H1 (cell line): ENCODE results near the gene ALDOA. TPM values are rescaled to one million over a fixed set of nuclear protein-coding genes. Genes with fewer than 3 reads are reported as not detected.

Experiments
- BCL11A ChIP-seq, 2 experiments: IDR thresholded peaks; one replicate each; pipeline ENCODE4 v1.6.1; 2011; ENCODE audit warnings: low read depth in 2 of 2, low read length in 2 of 2, mild to moderate bottlenecking in 2 of 2
- RXRA ChIP-seq: IDR thresholded peaks from 2 replicates; pipeline ENCODE4 v1.6.1; 2011; ENCODE audit warnings: low read depth, mild to moderate bottlenecking, low read length, moderate library complexity; ENCODE audit not compliant: insufficient read depth
- SIN3A ChIP-seq, 2 experiments: IDR thresholded peaks in 1 of 2; conservative IDR thresholded peaks in 1 of 2; 2 replicates each; pipeline ENCODE4 v1.6.1; 2011 to 2012; ENCODE audit warnings: low read length in 2 of 2, improper control_type of control experiment in 1 of 2, low read depth in 1 of 2, mild to moderate bottlenecking in 1 of 2
- polyA plus RNA-seq, 7 experiments: library from polyadenylated mRNA; depleted of rRNA in 3 of 7; stranded (reverse) in 5 of 7; unstranded in 2 of 7; fragments of >200 nt in 5 of 7; fragments of 200-250 nt in 2 of 7; gene quantifications; 1 replicate in 5 of 7; 2 replicates in 1 of 7; 4 replicates in 1 of 7; pipeline versions ENCODE4 v1.2.1 to v1.2.3, GENCODE V29; 2011 to 2013; ENCODE audit warnings: missing spikeins in 2 of 7, mixed read lengths in 2 of 7
- total RNA-seq: library from RNA; stranded (reverse); fragmentation: NEBNext Ultra II Directional; extraction: Animal tissue kit (Norgen Biotek cat#: 25700); gene quantifications from 2 replicates; pipeline ENCODE4 v1.2.1, GENCODE V29; 2021

Gene ALDOA
- total and polyA plus RNA-seq, 2 of the 8 experiments (the other 6 are each of a cell fraction or from before 2014, with no cell fraction given) = 1,072 to 1,083 TPM

DNA sequence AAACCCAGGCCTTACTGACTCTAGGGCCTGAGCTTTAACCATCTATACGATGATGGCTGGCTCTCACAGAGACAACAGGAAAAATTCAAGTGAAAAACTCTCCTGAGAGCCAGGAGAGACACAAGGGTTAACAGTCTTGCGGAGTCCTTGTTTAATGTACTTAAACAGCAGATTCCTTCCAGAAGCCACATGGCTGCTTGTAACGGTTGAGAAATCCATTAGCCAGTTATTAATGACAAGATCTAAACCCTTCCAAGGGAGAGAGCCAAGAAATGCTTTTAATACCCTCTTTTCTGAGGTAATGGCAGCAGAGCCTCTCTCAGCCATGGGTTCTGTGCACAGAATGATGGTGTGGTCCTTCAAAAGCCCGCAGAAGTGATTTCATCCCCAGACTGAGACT is 5.2 kb upstream of the ALDOA start (continued):
- TF ChIP-seq SIN3A (conservative IDR thresholded peaks at IDR 0.05 in 1 of 2, IDR thresholded peaks at IDR 0.05 in 1 of 2; ENCODE audit: low read depth in 1 of 2, low read length in 2 of 2) (no peak), RXRA (no peak), BCL11A (IDR thresholded peaks at IDR 0.05; ENCODE audit: low read depth in 2 of 2, low read length in 2 of 2) (no peak)
- TF ChIP-seq, all 59 proteins: peak for 0
